AG09309 (cell line): Measurements from ENCODE around the gene CUEDC2.

Experiments
- DNase-seq: peaks from one replicate; pipeline ENCODE4 v3.0.0-alpha.2; 2010; ENCODE audit warnings: low read depth
- H3K4me3 ChIP-seq: 2 replicates; pipeline ENCODE4 v1.5.1; 2011; ENCODE audit warnings: mild to moderate bottlenecking, low read depth, low read length, moderate library complexity; ENCODE audit not compliant: control insufficient read depth
- CTCF ChIP-seq: IDR thresholded peaks from 2 replicates; pipeline ENCODE4 v1.5.1; 2011; ENCODE audit warnings: mild to moderate bottlenecking, low read depth, low read length, inconsistent platforms; ENCODE audit not compliant: insufficient read depth, control insufficient read depth; ENCODE audit errors: missing control alignments

CUEDC2 gene

GRCh38 chr10:102405108-102405571, 27.2 kb downstream of the CUEDC2 start:
- TF ChIP-seq CTCF: no peak

GRCh38 chr10:102404361-102405107, 27.8 kb downstream of the CUEDC2 start:
- no peak for TF ChIP-seq CTCF
- DNase-seq: no peak
- no peak overlapping the region for H3K4me3 ChIP-seq

More at GRCh38 chr10:102405108-102405571, 27.2 kb downstream of the CUEDC2 start:
- no peak for DNase-seq
- no peak overlapping the region for H3K4me3 ChIP-seq

- no peak for DNase-seq
- no peak overlapping the region for H3K4me3 ChIP-seq
- no peak for TF ChIP-seq CTCF
Observed at GRCh38 chr10:102403115-102403514, 29.3 kb downstream of the CUEDC2 start.

GRCh38 chr10:102402512-102402896, 29.9 kb downstream of the CUEDC2 start:
- TF ChIP-seq CTCF: no peak
- no peak for DNase-seq
- H3K4me3 ChIP-seq: no peak overlapping the region

GRCh38 chr10:102401735-102402511, 30.5 kb downstream of the CUEDC2 start:
- H3K4me3 ChIP-seq: no peak overlapping the region
- no peak for DNase-seq
- TF ChIP-seq CTCF: no peak

- no peak for DNase-seq
- no peak for TF ChIP-seq CTCF
Observed at GRCh38 chr10:102401342-102401654, 31.1 kb downstream of the CUEDC2 start.

More at GRCh38 chr10:102401342-102401654, 31.1 kb downstream of the CUEDC2 start:
- no peak overlapping the region for H3K4me3 ChIP-seq
